OCI-LY1 (cell line): Measurements from ENCODE around the gene PCNT.

Source experiments
- EZH2 ChIP-seq: fragments of 200-600 bp; sonication (generic), shearing (Covaris generic); IDR thresholded peaks from 2 replicates; pipeline ENCODE4 v1.8.0; 2017; ENCODE audit warnings: borderline replicate concordance, mixed run types, mild to moderate bottlenecking, antibody characterized with exemption, low read length, moderate library complexity, mixed read lengths
- TF ChIP-seq, protein P1 (sequence below): fragments of 200-600 bp; sonication (generic), shearing (Covaris generic); IDR thresholded peaks from 2 replicates; pipeline ENCODE4 v1.5.1; 2017; ENCODE audit warnings: mild to moderate bottlenecking, antibody characterized with exemption, low read length, moderate library complexity, mixed read lengths

- TF ChIP-seq, protein P1, sequence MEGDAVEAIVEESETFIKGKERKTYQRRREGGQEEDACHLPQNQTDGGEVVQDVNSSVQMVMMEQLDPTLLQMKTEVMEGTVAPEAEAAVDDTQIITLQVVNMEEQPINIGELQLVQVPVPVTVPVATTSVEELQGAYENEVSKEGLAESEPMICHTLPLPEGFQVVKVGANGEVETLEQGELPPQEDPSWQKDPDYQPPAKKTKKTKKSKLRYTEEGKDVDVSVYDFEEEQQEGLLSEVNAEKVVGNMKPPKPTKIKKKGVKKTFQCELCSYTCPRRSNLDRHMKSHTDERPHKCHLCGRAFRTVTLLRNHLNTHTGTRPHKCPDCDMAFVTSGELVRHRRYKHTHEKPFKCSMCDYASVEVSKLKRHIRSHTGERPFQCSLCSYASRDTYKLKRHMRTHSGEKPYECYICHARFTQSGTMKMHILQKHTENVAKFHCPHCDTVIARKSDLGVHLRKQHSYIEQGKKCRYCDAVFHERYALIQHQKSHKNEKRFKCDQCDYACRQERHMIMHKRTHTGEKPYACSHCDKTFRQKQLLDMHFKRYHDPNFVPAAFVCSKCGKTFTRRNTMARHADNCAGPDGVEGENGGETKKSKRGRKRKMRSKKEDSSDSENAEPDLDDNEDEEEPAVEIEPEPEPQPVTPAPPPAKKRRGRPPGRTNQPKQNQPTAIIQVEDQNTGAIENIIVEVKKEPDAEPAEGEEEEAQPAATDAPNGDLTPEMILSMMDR, result no peak
- TF ChIP-seq EZH2, result no peak
Measured at GRCh38 chr21:46410516-46410915, 86.6 kb downstream of the PCNT start.
